Ovary (tissue), 3 donors: ENCODE data around the gene PPAT.

ENCODE experiments used
- POLR2A ChIP-seq: fragments of 450-650 bp; IDR thresholded peaks from one replicate; pipeline ENCODE4 v1.6.1; 2017; ENCODE audit warnings: antibody characterized with exemption, mild to moderate bottlenecking, moderate library complexity
- TF ChIP-seq, protein P1 (sequence below), 3 donors: fragments of 450-650 bp in 2 of 3; fragments of 200-600 bp in 1 of 3; IDR thresholded peaks; one replicate each; pipeline versions ENCODE4 v1.5.1 to v1.8.0; 2016 to 2022; ENCODE audit warnings: antibody characterized with exemption in 3 of 3, mild to moderate bottlenecking in 1 of 3
- donor health status: DM: no; HTN: no; CAD: no.

GRCh38 chr4:56400560-56400959 is 34.9 kb downstream of the PPAT start:
- TF ChIP-seq POLR2A, result no peak
- TF ChIP-seq, protein P1, sequence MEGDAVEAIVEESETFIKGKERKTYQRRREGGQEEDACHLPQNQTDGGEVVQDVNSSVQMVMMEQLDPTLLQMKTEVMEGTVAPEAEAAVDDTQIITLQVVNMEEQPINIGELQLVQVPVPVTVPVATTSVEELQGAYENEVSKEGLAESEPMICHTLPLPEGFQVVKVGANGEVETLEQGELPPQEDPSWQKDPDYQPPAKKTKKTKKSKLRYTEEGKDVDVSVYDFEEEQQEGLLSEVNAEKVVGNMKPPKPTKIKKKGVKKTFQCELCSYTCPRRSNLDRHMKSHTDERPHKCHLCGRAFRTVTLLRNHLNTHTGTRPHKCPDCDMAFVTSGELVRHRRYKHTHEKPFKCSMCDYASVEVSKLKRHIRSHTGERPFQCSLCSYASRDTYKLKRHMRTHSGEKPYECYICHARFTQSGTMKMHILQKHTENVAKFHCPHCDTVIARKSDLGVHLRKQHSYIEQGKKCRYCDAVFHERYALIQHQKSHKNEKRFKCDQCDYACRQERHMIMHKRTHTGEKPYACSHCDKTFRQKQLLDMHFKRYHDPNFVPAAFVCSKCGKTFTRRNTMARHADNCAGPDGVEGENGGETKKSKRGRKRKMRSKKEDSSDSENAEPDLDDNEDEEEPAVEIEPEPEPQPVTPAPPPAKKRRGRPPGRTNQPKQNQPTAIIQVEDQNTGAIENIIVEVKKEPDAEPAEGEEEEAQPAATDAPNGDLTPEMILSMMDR (IDR thresholded peaks at IDR 0.05), result no peak
